H9 (cell line): ENCODE results near the gene TOR4A. TPM values are rescaled to one million over a fixed set of nuclear protein-coding genes. Genes with fewer than 3 reads are reported as not detected.

ENCODE experiments used
- DNase-seq: peaks from one replicate; pipeline ENCODE4 v3.0.0-alpha.2; 2017
- H2AFZ ChIP-seq: one replicate; pipeline ENCODE4 v1.6.1; 2013; ENCODE audit warnings: mild to moderate bottlenecking, low read length, control low read depth, moderate library complexity
- H2AK5ac ChIP-seq: 2 replicates; pipeline ENCODE4 v1.6.1; 2013; ENCODE audit warnings: low read length, control low read depth, mixed read lengths; ENCODE audit not compliant: insufficient read length
- H2BK120ac ChIP-seq: one replicate; pipeline ENCODE4 v1.6.1; 2013; ENCODE audit warnings: low read depth, mild to moderate bottlenecking, low read length, control low read depth, inconsistent platforms; ENCODE audit not compliant: poor library complexity, severe bottlenecking
- H2BK12ac ChIP-seq: 2 replicates; pipeline ENCODE4 v1.6.1; 2013; ENCODE audit warnings: low read length, control low read depth, mixed read lengths, low read depth; ENCODE audit not compliant: insufficient read length
- H2BK15ac ChIP-seq: 2 replicates; pipeline ENCODE4 v1.6.1; 2013; ENCODE audit warnings: low read depth, low read length, control low read depth
- H2BK20ac ChIP-seq: one replicate; pipeline ENCODE4 v1.6.1; 2013; ENCODE audit warnings: low read depth, mild to moderate bottlenecking, low read length, control low read depth, inconsistent platforms; ENCODE audit not compliant: poor library complexity, severe bottlenecking
- H2BK5ac ChIP-seq: 2 replicates; pipeline ENCODE4 v1.6.1; 2013; ENCODE audit warnings: low read length, control low read depth, mixed read lengths; ENCODE audit not compliant: insufficient read length
- H3K14ac ChIP-seq: 2 replicates; pipeline ENCODE4 v1.6.1; 2013; ENCODE audit warnings: low read length, control low read depth; ENCODE audit not compliant: insufficient read depth
- H3K18ac ChIP-seq: 2 replicates; pipeline ENCODE4 v1.6.1; 2013; ENCODE audit warnings: low read depth, mild to moderate bottlenecking, mixed read lengths, low read length, control low read depth; ENCODE audit not compliant: insufficient read length
- H3K23ac ChIP-seq: 2 replicates; pipeline ENCODE4 v1.6.1; 2013; ENCODE audit warnings: low read length, control low read depth, mixed read lengths, low read depth; ENCODE audit not compliant: insufficient read length
- H3K23me2 ChIP-seq: 2 replicates; pipeline ENCODE4 v1.6.1; 2013; ENCODE audit warnings: low read depth, mild to moderate bottlenecking, mixed read lengths, low read length, control low read depth; ENCODE audit not compliant: insufficient read length, poor library complexity, severe bottlenecking
- H3K27ac ChIP-seq: 2 replicates; pipeline ENCODE4 v1.5.1; 2013; ENCODE audit warnings: low read length, control low read depth, mixed read lengths, low read depth; ENCODE audit not compliant: insufficient read length
- H3K27me3 ChIP-seq: 2 replicates; pipeline ENCODE4 v1.6.1; 2013; ENCODE audit warnings: low read length, control low read depth, inconsistent platforms; ENCODE audit not compliant: insufficient read depth
- H3K4ac ChIP-seq: 2 replicates; pipeline ENCODE4 v1.6.1; 2013; ENCODE audit warnings: low read depth, mild to moderate bottlenecking, control low read depth, inconsistent platforms, low read length, moderate library complexity
- H3K4me1 ChIP-seq: 2 replicates; pipeline ENCODE4 v1.6.1; 2013; ENCODE audit warnings: low read length, control low read depth, inconsistent platforms; ENCODE audit not compliant: insufficient read depth
- H3K4me2 ChIP-seq: 2 replicates; pipeline ENCODE4 v1.6.1; 2013; ENCODE audit warnings: low read length, control low read depth, mixed read lengths; ENCODE audit not compliant: insufficient read length, insufficient read depth
- H3K56ac ChIP-seq: 2 replicates; pipeline ENCODE4 v1.6.1; 2013; ENCODE audit warnings: low read depth, mild to moderate bottlenecking, mixed read lengths, low read length, control low read depth; ENCODE audit not compliant: insufficient read length
- H3K79me1 ChIP-seq: 2 replicates; pipeline ENCODE4 v1.6.1; 2013; ENCODE audit warnings: low read depth, mild to moderate bottlenecking, moderate library complexity, low read length, control low read depth, inconsistent platforms; ENCODE audit not compliant: insufficient read depth, poor library complexity, severe bottlenecking
- H3K79me2 ChIP-seq: 2 replicates; pipeline ENCODE4 v1.6.1; 2013; ENCODE audit warnings: low read length, control low read depth, inconsistent platforms; ENCODE audit not compliant: insufficient read depth
- H3K9ac ChIP-seq: 2 replicates; pipeline ENCODE4 v1.6.1; 2013; ENCODE audit warnings: low read length, control low read depth, mixed read lengths; ENCODE audit not compliant: insufficient read length; ENCODE audit errors: extremely low read depth
- H3K9me3 ChIP-seq: one replicate; pipeline ENCODE4 v1.6.1; 2013; ENCODE audit warnings: low read depth, low read length, inconsistent platforms; ENCODE audit not compliant: control insufficient read depth
- H3T11ph ChIP-seq: one replicate; pipeline ENCODE4 v1.6.1; 2013; ENCODE audit warnings: mild to moderate bottlenecking, low read length, control low read depth, inconsistent platforms
- H4K20me1 ChIP-seq: one replicate; pipeline ENCODE4 v1.6.1; 2013; ENCODE audit not compliant: control insufficient read depth, insufficient read length, insufficient read depth
- H4K5ac ChIP-seq: 2 replicates; pipeline ENCODE4 v1.6.1; 2013; ENCODE audit warnings: low read depth, mild to moderate bottlenecking, mixed read lengths, low read length, control low read depth; ENCODE audit not compliant: insufficient read length
- H4K8ac ChIP-seq: replicated peaks from 2 replicates; pipeline ENCODE4 v1.6.1; 2013; ENCODE audit warnings: low read length, control low read depth, mixed read lengths, low read depth; ENCODE audit not compliant: insufficient read length
- H4K91ac ChIP-seq: 2 replicates; pipeline ENCODE4 v1.6.1; 2013; ENCODE audit warnings: low read depth, mild to moderate bottlenecking, moderate library complexity, mixed read lengths, low read length, control low read depth; ENCODE audit not compliant: insufficient read length
- H3K27ac Mint-ChIP-seq, 3 experiments: 2 replicates in 2 of 3; 3 replicates in 1 of 3; pipeline ENCODE4 v1.8.0; 2020 to 2021; ENCODE audit warnings: mixed read lengths in 3 of 3, mild to moderate bottlenecking in 1 of 3, moderate library complexity in 1 of 3
- H3K27me3 Mint-ChIP-seq: 2 replicates; pipeline ENCODE4 v1.8.0; 2021; ENCODE audit warnings: low read depth, mild to moderate bottlenecking, moderate library complexity, mixed read lengths
- H3K36me3 Mint-ChIP-seq, 3 experiments: 2 replicates in 2 of 3; 3 replicates in 1 of 3; pipeline ENCODE4 v1.8.0; 2020 to 2021; ENCODE audit warnings: low read depth in 3 of 3, mixed read lengths in 3 of 3; ENCODE audit not compliant: insufficient read depth in 1 of 3
- H3K4me1 Mint-ChIP-seq, 2 experiments: 2 replicates each; pipeline ENCODE4 v1.8.0; 2020; ENCODE audit warnings: mixed read lengths in 2 of 2
- H3K4me3 Mint-ChIP-seq, 2 experiments: 2 replicates in 1 of 2; 3 replicates in 1 of 2; pipeline ENCODE4 v1.8.0; 2020 to 2021; ENCODE audit warnings: mild to moderate bottlenecking in 2 of 2, mixed read lengths in 2 of 2, moderate library complexity in 1 of 2
- H3K9me3 Mint-ChIP-seq, 2 experiments: 2 replicates in 1 of 2; 3 replicates in 1 of 2; pipeline ENCODE4 v1.8.0; 2020; ENCODE audit warnings: mild to moderate bottlenecking in 2 of 2, mixed read lengths in 2 of 2, moderate library complexity in 1 of 2
- WGBS: extraction: QIAGEN DNeasy Blood & Tissue Kit; methylation state at CpG from one replicate; pipeline ENCODE4 v1.1.7; 2013; ENCODE audit warnings: missing lambda C conversion rate, low lambda C conversion rate, mixed read lengths; ENCODE audit not compliant: insufficient read length; ENCODE audit errors: extremely low coverage; 5-methylcytosine and 5-hydroxymethylcytosine counted together
- total RNA-seq: library from RNA; stranded (reverse); gene quantifications from 2 replicates; pipeline ENCODE4 v1.2.1, GENCODE V29; 2021
- TF ChIP-seq, protein P1 (sequence below): fragments of 200-600 bp; sonication (generic); conservative IDR thresholded peaks from 3 replicates; pipeline ENCODE4 v1.8.0; 2021; ENCODE audit warnings: antibody characterized with exemption, mild to moderate bottlenecking

Gene TOR4A
- total RNA-seq, 1 experiment from 2014 or later, result 6.2 TPM

DNA sequence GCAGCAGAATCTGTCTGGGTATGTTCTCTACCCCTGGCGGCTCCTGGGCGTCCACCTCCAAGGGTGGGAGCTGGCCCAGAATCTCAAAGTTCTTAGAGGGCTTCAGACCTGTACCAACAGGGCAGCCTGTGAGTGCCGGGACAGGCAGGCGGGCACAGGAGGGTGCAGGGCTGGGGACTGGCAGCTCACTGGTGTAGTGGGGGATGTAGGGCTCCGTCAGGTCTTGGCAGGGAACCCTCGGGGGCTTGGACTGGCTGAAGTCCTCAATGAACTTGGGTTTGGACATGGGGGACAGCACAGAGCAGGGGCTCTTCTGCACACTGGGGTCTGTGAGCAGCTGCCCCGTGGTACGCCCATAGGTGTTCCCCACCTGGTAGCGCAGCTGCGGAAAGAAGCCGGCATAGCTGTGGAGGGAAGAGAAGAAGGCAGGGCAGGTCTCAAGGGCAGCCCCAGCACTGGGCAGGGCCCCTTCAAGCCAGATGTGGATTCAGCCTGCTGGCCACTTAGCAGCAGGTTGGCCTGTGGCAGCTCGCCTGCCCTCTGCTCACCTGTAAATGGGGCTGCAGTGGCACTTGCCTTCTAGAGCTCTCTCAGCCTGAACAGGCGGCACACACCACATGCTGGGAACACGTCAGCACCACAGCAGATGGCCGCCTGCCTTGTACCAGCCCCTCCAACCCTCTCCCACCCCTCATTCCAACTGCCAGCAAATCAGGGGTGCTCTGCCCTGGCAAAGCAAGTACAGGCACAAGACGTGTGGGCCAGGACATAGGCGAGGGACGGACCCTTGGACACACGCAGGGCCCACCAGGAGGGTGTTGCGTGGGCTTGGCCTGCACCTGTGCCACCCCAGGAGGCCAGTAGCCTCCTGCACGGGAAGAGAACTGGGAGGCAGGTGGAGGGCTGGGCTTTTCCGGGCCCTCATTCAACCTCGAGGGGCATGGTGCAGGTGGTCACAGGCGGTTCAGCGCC is 31.8 kb upstream of the TOR4A start:
- H3K36me3 Mint-ChIP-seq, result peaks cover 19 to 26% (median 19%) of the 10 kb centered on the region in 3 experiments
- H4K20me1 ChIP-seq, result peaks cover 3% of the 10 kb centered on the region
- no peak overlapping the region; a peak in 1 of 5 replicates for H3K4me3 Mint-ChIP-seq
- no peak overlapping the region for H2BK20ac ChIP-seq
- H4K91ac ChIP-seq, result no peak overlapping the region
- TF ChIP-seq, protein P1, sequence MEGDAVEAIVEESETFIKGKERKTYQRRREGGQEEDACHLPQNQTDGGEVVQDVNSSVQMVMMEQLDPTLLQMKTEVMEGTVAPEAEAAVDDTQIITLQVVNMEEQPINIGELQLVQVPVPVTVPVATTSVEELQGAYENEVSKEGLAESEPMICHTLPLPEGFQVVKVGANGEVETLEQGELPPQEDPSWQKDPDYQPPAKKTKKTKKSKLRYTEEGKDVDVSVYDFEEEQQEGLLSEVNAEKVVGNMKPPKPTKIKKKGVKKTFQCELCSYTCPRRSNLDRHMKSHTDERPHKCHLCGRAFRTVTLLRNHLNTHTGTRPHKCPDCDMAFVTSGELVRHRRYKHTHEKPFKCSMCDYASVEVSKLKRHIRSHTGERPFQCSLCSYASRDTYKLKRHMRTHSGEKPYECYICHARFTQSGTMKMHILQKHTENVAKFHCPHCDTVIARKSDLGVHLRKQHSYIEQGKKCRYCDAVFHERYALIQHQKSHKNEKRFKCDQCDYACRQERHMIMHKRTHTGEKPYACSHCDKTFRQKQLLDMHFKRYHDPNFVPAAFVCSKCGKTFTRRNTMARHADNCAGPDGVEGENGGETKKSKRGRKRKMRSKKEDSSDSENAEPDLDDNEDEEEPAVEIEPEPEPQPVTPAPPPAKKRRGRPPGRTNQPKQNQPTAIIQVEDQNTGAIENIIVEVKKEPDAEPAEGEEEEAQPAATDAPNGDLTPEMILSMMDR, result no peak
- no peaks in the 10 kb centered on the region for H3K9me3 ChIP-seq
- H3K23me2 ChIP-seq, result peaks cover 12% of the 10 kb centered on the region
- H3K56ac ChIP-seq, result no peak overlapping the region
- no peak overlapping the region for H3K4me2 ChIP-seq
- H3K4me1 Mint-ChIP-seq, result peaks cover 17 to 25% of the 10 kb centered on the region in 2 experiments
- H2BK15ac ChIP-seq, result no peak overlapping the region
- no peak overlapping the region for H4K8ac ChIP-seq
- H3K14ac ChIP-seq, result no peak overlapping the region; the same call in 1 of the 2 replicates
- no peaks in the 10 kb centered on the region; the same call in 1 of the 2 replicates for H3K4me1 ChIP-seq
- no peak overlapping the region for H2BK12ac ChIP-seq
- no peak overlapping the region for H3K18ac ChIP-seq
- no CpG with 5 or more reads among the region's 25 CpGs for WGBS
- H3K9ac ChIP-seq, result no peak overlapping the region
- no peak for DNase-seq
- H4K5ac ChIP-seq, result no peak overlapping the region
- no peak overlapping the region for H3K4ac ChIP-seq
- no peak overlapping the region for H3K27ac Mint-ChIP-seq
- H3K9me3 Mint-ChIP-seq, result no peaks in the 10 kb centered on the region; a peak in 2 of 5 replicates
- H3K79me1 ChIP-seq, result no peaks in the 10 kb centered on the region
- no peak overlapping the region for H2AFZ ChIP-seq
- H3K27me3 Mint-ChIP-seq, result peaks cover 40% of the 10 kb centered on the region
- no peak overlapping the region for H3K23ac ChIP-seq
- H3T11ph ChIP-seq, result no peak overlapping the region
- H3K27me3 ChIP-seq, result no peaks in the 10 kb centered on the region
- no peak overlapping the region for H2BK120ac ChIP-seq
- no peaks in the 10 kb centered on the region for H3K79me2 ChIP-seq
- H2AK5ac ChIP-seq, result no peak overlapping the region
- H3K27ac ChIP-seq, result no peak overlapping the region
- H2BK5ac ChIP-seq, result no peak overlapping the region
